PFSK-1 (cell line): ENCODE results near the gene RHOT2.

ENCODE experiments used
- FOXP2 ChIP-seq: optimal IDR thresholded peaks from 2 replicates; pipeline ENCODE3; 2011; ENCODE audit warnings: borderline replicate concordance, control low read depth, inconsistent platforms; ENCODE audit not compliant: insufficient read depth; ENCODE audit errors: extremely low read length, extremely low read depth
- POLR2AphosphoS5 ChIP-seq: IDR thresholded peaks from 2 replicates; pipeline ENCODE4 v1.6.1; 2012; ENCODE audit warnings: low read depth, mild to moderate bottlenecking, control low read depth, low read length, moderate library complexity
- REST ChIP-seq, 2 experiments: IDR thresholded peaks; 2 replicates each; pipeline versions ENCODE4 v1.6.1 to v1.8.0; 2011 to 2012; ENCODE audit warnings: low read depth in 2 of 2, low read length in 2 of 2, control low read depth in 1 of 2, inconsistent platforms in 1 of 2, mild to moderate bottlenecking in 1 of 2, moderate library complexity in 1 of 2; ENCODE audit not compliant: insufficient read depth in 1 of 2
- SIN3A ChIP-seq: IDR thresholded peaks from 2 replicates; pipeline ENCODE4 v1.6.1; 2012; ENCODE audit warnings: mild to moderate bottlenecking, low read length, moderate library complexity, borderline replicate concordance; ENCODE audit not compliant: insufficient read depth
- TAF1 ChIP-seq: IDR thresholded peaks from 2 replicates; pipeline ENCODE4 v1.6.1; 2012; ENCODE audit warnings: low read length, control low read depth, borderline replicate concordance; ENCODE audit not compliant: insufficient read depth

Gene RHOT2

GRCh38 chr16:629833-630248 lies 38.1 kb upstream of the RHOT2 start:
- TF ChIP-seq POLR2AphosphoS5 (no peak), SIN3A (no peak), REST (IDR thresholded peaks at IDR 0.05; ENCODE audit: insufficient read depth in 1 of 2, low read depth in 2 of 2, low read length in 2 of 2) (no peak)

- TF ChIP-seq FOXP2 (no peak), REST (IDR thresholded peaks at IDR 0.05; ENCODE audit: insufficient read depth in 1 of 2, low read depth in 2 of 2, low read length in 2 of 2) (no peak), POLR2AphosphoS5 (no peak), TAF1 (no peak)
Measured at GRCh38 chr16:630249-630814, 37.6 kb upstream of the RHOT2 start.

- TF ChIP-seq TAF1, result no peak
- no peak for TF ChIP-seq FOXP2
- no peak for TF ChIP-seq SIN3A
- no peak for TF ChIP-seq REST (IDR thresholded peaks at IDR 0.05; ENCODE audit: insufficient read depth in 1 of 2, low read depth in 2 of 2, low read length in 2 of 2)
- TF ChIP-seq POLR2AphosphoS5, result 0 out of 2 replicates have a peak, but pooled peaks have one; percentile 8
Measured at GRCh38 chr16:630815-631405, 37.0 kb upstream of the RHOT2 start, which contains the start of gene WFIKKN1. TSS of gene WFIKKN1 (plus strand) at chr16:630985. CDS start at chr16:631254, 269 bp downstream.

- TF ChIP-seq REST (IDR thresholded peaks at IDR 0.05; ENCODE audit: insufficient read depth in 1 of 2, low read depth in 2 of 2, low read length in 2 of 2) (no peak), POLR2AphosphoS5 (no peak), FOXP2 (no peak), TAF1 (no peak), SIN3A (no peak)
Measured at GRCh38 chr16:631808-632358, 36.0 kb upstream of the RHOT2 start.
